NOMO-1 (cell line): ENCODE measurements around the gene FRS2.
"Not testable (repeated sequence)": the region's sequence is repeated elsewhere in the genome, so short reads cannot be mapped to it uniquely, and the experiment has no call there.

Experiments
- DNase-seq, 2 experiments: peaks; one replicate each; lab custom pipeline; 2025; ENCODE audit not compliant: unreplicated experiment in 2 of 2; lab: John Stamatoyannopoulos, UW

FRS2 gene

GRCh38 chr12:69575346-69575745 is 105.2 kb downstream of the FRS2 start:
- no peak for DNase-seq

GRCh38 chr12:69578283-69578682 is 108.1 kb downstream of the FRS2 start:
- peak; percentile 8 to 20 for DNase-seq

GRCh38 chr12:69579029-69579428 is 108.8 kb downstream of the FRS2 start:
- DNase-seq = no peak

- DNase-seq = no peak
Measured at GRCh38 chr12:69580074-69580473, 109.9 kb downstream of the FRS2 start.

- no peak for DNase-seq
Measured at GRCh38 chr12:69583203-69583602, 113.0 kb downstream of the FRS2 start.

GRCh38 chr12:69585189-69586062 is 115.2 kb downstream of the FRS2 start, which contains the start of gene CCT2:
Gene CCT2 (plus strand): TSS chr12:69585459. CDS start chr12:69585522, 63 bp downstream.
- peak; percentile 89 to 93 for DNase-seq

- no peak for DNase-seq
Measured at GRCh38 chr12:69588527-69588926, 118.3 kb downstream of the FRS2 start.

GRCh38 chr12:69589082-69589481 is 118.9 kb downstream of the FRS2 start:
- DNase-seq = no peak

GRCh38 chr12:69595689-69596088 is 125.5 kb downstream of the FRS2 start:
- no peak for DNase-seq

GRCh38 chr12:69598174-69598753 is 128.1 kb downstream of the FRS2 start:
- no peak for DNase-seq

GRCh38 chr12:69600804-69601203 is 130.6 kb downstream of the FRS2 start:
- no peak for DNase-seq

GRCh38 chr12:69601962-69602685 is 131.9 kb downstream of the FRS2 start:
- DNase-seq = no peak

- no peak for DNase-seq
Measured at GRCh38 chr12:69602954-69603353, 132.8 kb downstream of the FRS2 start.

- DNase-seq = not testable (repeated sequence)
Measured at GRCh38 chr12:69603556-69603955, 133.4 kb downstream of the FRS2 start.

- not testable (repeated sequence) for DNase-seq
Measured at GRCh38 chr12:69604275-69604674, 134.1 kb downstream of the FRS2 start.

GRCh38 chr12:69608114-69608513 is 137.9 kb downstream of the FRS2 start:
- no peak for DNase-seq

- DNase-seq = no peak
Measured at GRCh38 chr12:69610126-69610525, 139.9 kb downstream of the FRS2 start.

GRCh38 chr12:69610729-69611128 is 140.5 kb downstream of the FRS2 start, which contains the start of gene LRRC10:
Gene LRRC10 (minus strand): TSS chr12:69610907. CDS start chr12:69610838, 69 bp downstream.
- DNase-seq = no peak

GRCh38 chr12:69613351-69613750 is 143.2 kb downstream of the FRS2 start:
- DNase-seq = no peak

GRCh38 chr12:69616025-69616424 is 145.8 kb downstream of the FRS2 start:
- peak; percentile 11 to 45 for DNase-seq

- DNase-seq = no peak
Measured at GRCh38 chr12:69619050-69619449, 148.9 kb downstream of the FRS2 start.
